RWPE2 (cell line): Measurements from ENCODE around the gene ARAP2.

ENCODE experiments used
- ATAC-seq: fragments of 200-7000 bp; cut with Tn5 transposase; 3 replicates; pipeline ENCODE4 v1.9.1; 2021; ENCODE audit warnings: low read depth
- DNase-seq: peaks from one replicate; pipeline ENCODE4 v3.0.0-alpha.2; 2020; ENCODE audit warnings: low spot score
- H3K27ac ChIP-seq: fragments of 450-650 bp; 2 replicates; pipeline ENCODE4 v1.5.1; 2017; ENCODE audit warnings: mild to moderate bottlenecking; ENCODE audit not compliant: poor library complexity, severe bottlenecking
- H3K27me3 ChIP-seq: fragments of 250-450 bp; sonication (Bioruptor Pico); 2 replicates; pipeline ENCODE4 v1.5.1; 2021; ENCODE audit warnings: mild to moderate bottlenecking, moderate library complexity; ENCODE audit not compliant: insufficient read depth, poor library complexity, severe bottlenecking
- H3K36me3 ChIP-seq: fragments of 250-450 bp; sonication (Bioruptor Pico); 2 replicates; pipeline ENCODE4 v1.5.1; 2020; ENCODE audit warnings: low read depth, mild to moderate bottlenecking, moderate library complexity
- H3K4me1 ChIP-seq: fragments of 250-450 bp; sonication (Bioruptor Pico); 2 replicates; pipeline ENCODE4 v1.5.1; 2021; ENCODE audit warnings: mild to moderate bottlenecking, moderate library complexity; ENCODE audit not compliant: insufficient read depth, poor library complexity, severe bottlenecking
- H3K4me3 ChIP-seq: fragments of 250-450 bp; sonication (Bioruptor Pico); 2 replicates; pipeline ENCODE4 v1.5.1; 2021; ENCODE audit warnings: mild to moderate bottlenecking, moderate library complexity; ENCODE audit not compliant: severe bottlenecking
- H3K9me3 ChIP-seq: fragments of 250-450 bp; sonication (Bioruptor Pico); 2 replicates; pipeline ENCODE4 v1.5.1; 2021; ENCODE audit warnings: mild to moderate bottlenecking, moderate library complexity; ENCODE audit not compliant: severe bottlenecking
- TF ChIP-seq, protein P1 (sequence below): fragments of 450-650 bp; IDR thresholded peaks from one replicate; pipeline ENCODE4 v1.5.1; 2017; ENCODE audit warnings: mild to moderate bottlenecking, moderate library complexity; ENCODE audit not compliant: poor library complexity, severe bottlenecking

ARAP2 gene

DNA sequence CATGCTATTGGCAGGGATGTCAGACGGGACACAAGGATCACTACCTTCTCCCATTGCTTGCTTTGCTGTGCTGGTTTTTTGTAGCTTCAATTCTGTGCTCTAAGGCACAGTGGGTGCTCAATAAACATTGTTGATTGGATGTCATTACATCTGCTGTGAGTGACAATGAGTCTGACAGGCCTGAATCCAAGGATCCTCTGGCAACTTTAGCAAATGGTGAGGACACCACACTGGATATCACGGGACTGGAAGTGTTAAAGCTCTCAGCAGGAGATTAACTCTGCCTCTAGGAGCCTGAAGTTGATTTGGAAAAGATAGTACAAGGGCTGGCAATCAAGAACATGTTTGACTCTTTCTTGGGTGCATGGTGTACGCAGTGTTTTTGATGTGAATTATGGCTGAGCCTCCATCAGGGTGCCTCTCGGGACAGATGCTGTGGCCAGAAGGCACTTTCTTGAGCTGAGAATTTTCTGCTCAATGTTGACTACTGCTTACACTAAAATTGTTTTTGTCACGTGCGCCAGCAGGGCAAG lies 217.9 kb downstream of the ARAP2 start:
- DNase-seq (no peak), ATAC-seq (no peak)
- Histone ChIP-seq H3K36me3 (no peaks in the 10 kb centered on the region), H3K9me3 (no peaks in the 10 kb centered on the region), H3K27me3 (no peaks in the 10 kb centered on the region), H3K4me3 (no peak overlapping the region), H3K4me1 (peaks cover 15% of the 10 kb centered on the region), H3K27ac (no peak overlapping the region)
- TF ChIP-seq, protein P1, sequence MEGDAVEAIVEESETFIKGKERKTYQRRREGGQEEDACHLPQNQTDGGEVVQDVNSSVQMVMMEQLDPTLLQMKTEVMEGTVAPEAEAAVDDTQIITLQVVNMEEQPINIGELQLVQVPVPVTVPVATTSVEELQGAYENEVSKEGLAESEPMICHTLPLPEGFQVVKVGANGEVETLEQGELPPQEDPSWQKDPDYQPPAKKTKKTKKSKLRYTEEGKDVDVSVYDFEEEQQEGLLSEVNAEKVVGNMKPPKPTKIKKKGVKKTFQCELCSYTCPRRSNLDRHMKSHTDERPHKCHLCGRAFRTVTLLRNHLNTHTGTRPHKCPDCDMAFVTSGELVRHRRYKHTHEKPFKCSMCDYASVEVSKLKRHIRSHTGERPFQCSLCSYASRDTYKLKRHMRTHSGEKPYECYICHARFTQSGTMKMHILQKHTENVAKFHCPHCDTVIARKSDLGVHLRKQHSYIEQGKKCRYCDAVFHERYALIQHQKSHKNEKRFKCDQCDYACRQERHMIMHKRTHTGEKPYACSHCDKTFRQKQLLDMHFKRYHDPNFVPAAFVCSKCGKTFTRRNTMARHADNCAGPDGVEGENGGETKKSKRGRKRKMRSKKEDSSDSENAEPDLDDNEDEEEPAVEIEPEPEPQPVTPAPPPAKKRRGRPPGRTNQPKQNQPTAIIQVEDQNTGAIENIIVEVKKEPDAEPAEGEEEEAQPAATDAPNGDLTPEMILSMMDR = no peak

DNA sequence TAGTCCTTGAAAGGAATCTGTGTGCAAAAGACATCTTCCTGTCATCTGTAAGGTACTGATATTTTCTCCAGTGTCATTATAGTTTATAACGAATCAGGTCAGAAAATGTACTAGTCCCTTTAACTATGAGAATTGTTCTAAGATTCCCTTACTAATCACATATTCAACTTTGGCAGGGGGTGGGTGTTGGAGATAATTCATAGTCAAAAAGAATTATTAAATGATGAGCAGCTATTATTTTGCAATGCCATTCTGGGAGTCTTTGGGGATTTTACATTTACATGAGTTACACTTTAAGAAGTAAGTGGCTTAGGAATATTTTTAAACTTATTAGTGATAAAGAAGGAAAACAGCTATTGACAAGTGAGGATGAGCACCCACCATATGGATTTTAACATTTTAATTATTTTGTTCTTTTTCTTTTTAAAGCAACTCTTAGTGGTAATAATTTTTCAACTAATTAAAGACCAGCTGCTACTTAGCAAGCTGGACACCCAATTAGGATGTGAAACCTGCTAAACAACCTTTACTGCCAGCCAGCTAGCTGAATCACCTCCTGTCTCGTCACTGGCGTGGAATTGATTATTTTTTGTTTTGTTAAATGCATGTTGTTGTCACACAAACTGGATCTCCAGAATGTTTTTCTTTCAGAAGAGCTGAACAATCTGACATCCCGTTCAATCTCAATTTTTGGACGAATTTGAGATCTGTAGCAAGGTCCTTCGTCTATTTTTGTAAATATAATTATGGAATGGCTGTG lies 219.2 kb downstream of the ARAP2 start:
- TF ChIP-seq, protein P1 = no peak
- Histone ChIP-seq H3K4me1 (peaks cover 15% of the 10 kb centered on the region), H3K9me3 (no peaks in the 10 kb centered on the region), H3K36me3 (no peaks in the 10 kb centered on the region), H3K27ac (peak overlapping the region; percentile 41), H3K27me3 (no peaks in the 10 kb centered on the region), H3K4me3 (no peak overlapping the region)
- ATAC-seq = peak; percentile 51; the same call in 2 of the 3 replicates
- no peak for DNase-seq

DNA sequence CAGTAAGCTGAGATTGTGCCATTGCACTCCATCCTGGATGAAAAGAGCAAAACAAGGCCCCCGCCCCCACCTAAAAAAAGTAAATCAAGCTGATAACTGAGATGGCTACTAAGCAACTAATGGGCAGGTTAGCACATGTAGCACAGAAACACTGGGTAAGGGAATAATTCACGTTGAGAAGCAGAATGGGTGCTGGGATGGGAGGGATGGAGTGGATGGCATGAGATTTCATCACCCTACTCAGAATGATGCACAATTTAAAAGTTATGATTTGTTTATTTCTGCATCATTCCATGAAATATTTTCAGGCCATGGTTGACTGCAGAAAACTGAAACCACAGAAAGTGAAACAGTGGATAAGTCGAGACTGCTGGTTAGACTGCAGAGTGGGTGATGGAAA lies 224.0 kb downstream of the ARAP2 start:
- ATAC-seq (no peak), DNase-seq (no peak)
- no peak overlapping the region for H3K4me3 ChIP-seq
- no peaks in the 10 kb centered on the region for H3K27me3 ChIP-seq
- H3K36me3 ChIP-seq = no peaks in the 10 kb centered on the region
- peaks cover 7% of the 10 kb centered on the region for H3K4me1 ChIP-seq
- H3K9me3 ChIP-seq = no peaks in the 10 kb centered on the region
- no peak overlapping the region for H3K27ac ChIP-seq
- TF ChIP-seq, protein P1 = no peak
